Measurements from ENCODE around the gene GRIP1.
"Not testable (repeated sequence)": the region's sequence is repeated elsewhere in the genome, so short reads cannot be mapped to it uniquely, and the experiment has no call there.

- not testable (repeated sequence) for TF ChIP-seq POLR2A (IDR thresholded peaks at IDR 0.05); CTCF (IDR thresholded peaks at IDR 0.05 in 4 of 5, conservative IDR thresholded peaks at IDR 0.05 in 1 of 5)
Measured at GRCh38 chr12:66303316-66303804, 375.5 kb downstream of the GRIP1 start.
